Kidney epithelial cell (primary cell): ENCODE results near the gene ZNF662. TPM values are rescaled to one million over a fixed set of nuclear protein-coding genes. Genes with fewer than 3 reads are reported as not detected.

Experiments
- DNase-seq: peaks from one replicate; pipeline ENCODE4 v3.0.0-alpha.2; 2010; ENCODE audit warnings: low read depth
- H3K27me3 ChIP-seq: 2 replicates; pipeline ENCODE4 v1.6.0; 2011; ENCODE audit warnings: low read length; ENCODE audit not compliant: control insufficient read depth, insufficient read depth
- H3K36me3 ChIP-seq: 2 replicates; pipeline ENCODE4 v1.5.1; 2011; ENCODE audit warnings: low read length; ENCODE audit not compliant: control insufficient read depth, insufficient read depth
- H3K4me3 ChIP-seq: 2 replicates; pipeline ENCODE4 v1.5.1; 2011; ENCODE audit warnings: low read depth, mild to moderate bottlenecking, control low read depth, low read length
- total RNA-seq: library from RNA; depleted of rRNA; stranded (reverse); fragments of >200 nt; gene quantifications from 2 replicates; pipeline ENCODE4 v1.2.3, GENCODE V29; 2015
- TF ChIP-seq, protein P1 (sequence below): IDR thresholded peaks from 2 replicates; pipeline ENCODE4 v1.5.1; 2011; ENCODE audit warnings: mild to moderate bottlenecking, moderate library complexity, low read length, control low read depth, inconsistent platforms; ENCODE audit not compliant: insufficient read depth, poor library complexity, severe bottlenecking

Gene ZNF662
- total RNA-seq, 1 donor from 2014 or later = 4.1 TPM

DNA sequence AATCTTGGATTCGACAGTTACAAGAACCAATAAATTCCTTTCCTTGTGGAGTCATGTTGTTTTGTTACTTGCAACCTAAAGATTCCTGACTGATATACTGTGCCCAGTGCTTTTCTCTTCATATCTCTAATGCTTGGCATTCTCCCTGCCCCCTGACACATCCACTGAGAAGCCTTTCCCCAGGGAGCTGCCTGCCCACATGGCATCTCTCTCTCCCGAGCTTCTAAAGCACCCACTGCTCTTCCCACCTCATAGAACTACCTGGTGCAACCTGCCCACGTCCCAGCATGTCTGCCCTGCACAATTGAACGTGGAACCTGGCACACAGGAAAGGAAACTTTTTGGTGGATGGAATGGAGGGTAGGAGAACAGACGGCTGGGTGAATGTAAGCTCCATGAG lies 37.1 kb upstream of the ZNF662 start:
- no peak for DNase-seq

DNA sequence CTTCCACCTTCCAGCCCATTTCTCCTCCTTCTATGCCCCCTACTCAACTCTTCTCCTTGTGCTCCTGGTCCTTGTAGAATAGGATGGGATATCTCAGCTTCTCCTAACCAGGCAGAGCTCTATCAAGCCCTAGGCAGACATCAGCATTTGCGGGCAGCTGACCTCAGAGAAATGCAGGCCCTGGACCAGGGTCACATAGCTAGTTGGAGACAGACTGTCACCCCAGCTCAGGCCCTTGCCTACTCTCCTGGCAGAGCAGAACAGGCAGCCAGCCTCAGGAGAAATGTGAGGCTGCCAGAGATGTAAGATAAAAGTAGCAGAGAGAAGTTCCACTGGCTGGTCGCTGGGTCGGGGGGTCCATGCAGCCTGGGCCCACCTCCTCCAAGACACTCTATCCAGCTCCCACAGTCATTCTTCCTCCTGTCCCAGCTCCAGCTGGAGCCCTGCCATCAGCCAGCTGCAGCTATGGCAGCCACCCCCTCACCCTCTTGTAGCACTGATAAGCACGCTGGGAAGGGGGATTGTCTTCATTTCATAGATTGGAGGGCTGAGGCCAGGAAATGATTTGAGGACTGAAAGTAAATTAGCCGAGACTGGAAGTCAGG lies 34.2 kb upstream of the ZNF662 start:
- no peak overlapping the region for H3K4me3 ChIP-seq
- H3K36me3 ChIP-seq = no peaks in the 10 kb centered on the region
- no peak for DNase-seq
- peaks cover 8% of the 10 kb centered on the region for H3K27me3 ChIP-seq
- TF ChIP-seq, protein P1, sequence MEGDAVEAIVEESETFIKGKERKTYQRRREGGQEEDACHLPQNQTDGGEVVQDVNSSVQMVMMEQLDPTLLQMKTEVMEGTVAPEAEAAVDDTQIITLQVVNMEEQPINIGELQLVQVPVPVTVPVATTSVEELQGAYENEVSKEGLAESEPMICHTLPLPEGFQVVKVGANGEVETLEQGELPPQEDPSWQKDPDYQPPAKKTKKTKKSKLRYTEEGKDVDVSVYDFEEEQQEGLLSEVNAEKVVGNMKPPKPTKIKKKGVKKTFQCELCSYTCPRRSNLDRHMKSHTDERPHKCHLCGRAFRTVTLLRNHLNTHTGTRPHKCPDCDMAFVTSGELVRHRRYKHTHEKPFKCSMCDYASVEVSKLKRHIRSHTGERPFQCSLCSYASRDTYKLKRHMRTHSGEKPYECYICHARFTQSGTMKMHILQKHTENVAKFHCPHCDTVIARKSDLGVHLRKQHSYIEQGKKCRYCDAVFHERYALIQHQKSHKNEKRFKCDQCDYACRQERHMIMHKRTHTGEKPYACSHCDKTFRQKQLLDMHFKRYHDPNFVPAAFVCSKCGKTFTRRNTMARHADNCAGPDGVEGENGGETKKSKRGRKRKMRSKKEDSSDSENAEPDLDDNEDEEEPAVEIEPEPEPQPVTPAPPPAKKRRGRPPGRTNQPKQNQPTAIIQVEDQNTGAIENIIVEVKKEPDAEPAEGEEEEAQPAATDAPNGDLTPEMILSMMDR = no peak

More for the DNA sequence above, 37.1 kb upstream of the ZNF662 start:
- Histone ChIP-seq H3K4me3 (no peak overlapping the region), H3K27me3 (peaks cover 4% of the 10 kb centered on the region), H3K36me3 (no peaks in the 10 kb centered on the region)
- TF ChIP-seq, protein P1 = no peak

DNA sequence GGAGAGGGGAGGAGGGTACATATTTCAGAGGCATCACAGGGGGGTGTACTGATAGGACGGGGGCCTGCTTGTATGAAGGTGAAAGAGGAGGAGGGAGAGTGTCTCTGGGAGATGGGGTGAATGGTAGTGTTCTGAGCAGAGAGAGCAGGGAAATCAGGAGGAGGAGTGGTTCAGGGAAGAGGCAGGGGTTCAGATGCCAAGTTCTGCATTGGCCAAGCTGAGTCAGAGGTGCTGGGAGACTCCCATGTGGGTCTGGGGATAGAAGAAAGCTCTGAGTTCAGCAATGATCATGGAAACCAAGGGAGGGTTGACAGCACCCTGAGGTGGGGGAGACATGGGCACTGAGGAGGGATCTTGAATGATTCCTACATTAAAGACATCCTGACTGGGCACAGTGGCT lies 33.2 kb upstream of the ZNF662 start:
- no peaks in the 10 kb centered on the region for H3K36me3 ChIP-seq
- TF ChIP-seq, protein P1 = no peak
- peaks cover 8% of the 10 kb centered on the region for H3K27me3 ChIP-seq

DNA sequence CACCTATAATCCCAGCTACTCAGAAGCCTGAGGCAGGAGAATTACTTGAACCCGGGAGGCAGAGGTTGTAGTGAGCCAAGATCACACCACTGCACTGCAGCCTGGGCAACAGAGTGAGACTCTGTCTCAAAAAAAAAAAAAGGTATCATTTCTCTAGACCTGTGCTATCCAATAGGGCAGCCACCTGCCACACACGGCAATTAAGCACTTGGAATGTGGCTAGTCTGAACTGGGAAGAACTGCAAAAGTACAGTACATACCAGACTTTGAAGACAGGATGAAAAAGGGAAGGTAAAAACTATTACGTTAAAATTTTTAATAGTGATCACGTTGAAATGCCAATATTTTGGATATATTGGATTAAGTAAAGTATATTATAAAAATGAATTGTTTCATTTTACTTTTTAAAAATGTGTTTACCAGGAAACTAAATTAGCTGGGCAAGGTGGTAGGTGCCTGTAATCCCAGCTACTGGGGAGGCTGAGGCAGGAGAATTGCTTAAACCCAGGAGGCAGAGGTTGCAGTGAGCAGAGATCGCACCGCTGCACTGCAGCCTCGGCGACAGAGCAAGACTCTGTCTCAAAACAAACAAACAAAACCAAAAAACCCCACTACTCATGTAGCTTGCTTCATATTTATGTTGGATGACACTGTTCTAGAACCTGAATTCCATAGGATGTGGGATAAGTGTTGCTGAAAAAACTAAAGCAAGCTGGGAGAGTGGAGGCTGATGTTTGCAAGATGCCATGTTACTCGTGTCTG lies 32.5 kb upstream of the ZNF662 start:
- Histone ChIP-seq H3K36me3 (no peaks in the 10 kb centered on the region), H3K27me3 (peaks cover 8% of the 10 kb centered on the region), H3K4me3 (no peak overlapping the region)
- TF ChIP-seq, protein P1 = no peak
- DNase-seq = no peak

More for the DNA sequence above, 33.2 kb upstream of the ZNF662 start:
- DNase-seq = no peak
- H3K4me3 ChIP-seq = no peak overlapping the region

DNA sequence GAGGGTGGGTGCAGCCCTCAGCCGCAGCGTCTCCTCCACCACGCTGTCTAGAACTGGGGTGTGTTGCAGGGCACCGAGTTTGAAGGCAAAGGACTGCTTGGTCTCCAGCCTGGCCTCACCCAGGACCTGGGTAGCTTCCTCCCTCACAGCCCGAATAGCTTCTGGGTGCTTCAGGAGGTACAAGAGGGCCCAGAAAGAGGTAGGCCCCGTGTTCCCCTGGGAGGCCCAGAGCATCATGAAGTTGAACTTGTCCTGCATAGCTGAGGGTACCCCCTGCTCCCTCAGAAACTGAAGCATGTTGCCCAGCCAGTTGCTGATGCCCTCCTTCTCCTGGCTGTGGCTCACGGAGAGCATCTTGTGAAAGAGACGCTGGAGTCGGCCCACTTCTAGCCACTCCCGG lies 31.2 kb upstream of the ZNF662 start:
- Histone ChIP-seq H3K4me3 (no peak overlapping the region), H3K36me3 (no peaks in the 10 kb centered on the region), H3K27me3 (peaks cover 8% of the 10 kb centered on the region)
- DNase-seq = no peak
- TF ChIP-seq, protein P1 = no peak
